ENCODE data around the gene IMP4.

IMP4 gene

GRCh38 chr2:130336877-130337734 is 5.6 kb upstream of the IMP4 start:
- peak; percentile 98 for DNase-seq

- no peak for DNase-seq
Measured at GRCh38 chr2:130337735-130338325, 4.9 kb upstream of the IMP4 start.

- no peak for DNase-seq
Measured at GRCh38 chr2:130338793-130339345, 3.8 kb upstream of the IMP4 start.

GRCh38 chr2:130339885-130340745 is 2.6 kb upstream of the IMP4 start:
- DNase-seq: no peak

GRCh38 chr2:130341562-130342019 is 1.1 kb upstream of the IMP4 start:
- DNase-seq: no peak

DNA sequence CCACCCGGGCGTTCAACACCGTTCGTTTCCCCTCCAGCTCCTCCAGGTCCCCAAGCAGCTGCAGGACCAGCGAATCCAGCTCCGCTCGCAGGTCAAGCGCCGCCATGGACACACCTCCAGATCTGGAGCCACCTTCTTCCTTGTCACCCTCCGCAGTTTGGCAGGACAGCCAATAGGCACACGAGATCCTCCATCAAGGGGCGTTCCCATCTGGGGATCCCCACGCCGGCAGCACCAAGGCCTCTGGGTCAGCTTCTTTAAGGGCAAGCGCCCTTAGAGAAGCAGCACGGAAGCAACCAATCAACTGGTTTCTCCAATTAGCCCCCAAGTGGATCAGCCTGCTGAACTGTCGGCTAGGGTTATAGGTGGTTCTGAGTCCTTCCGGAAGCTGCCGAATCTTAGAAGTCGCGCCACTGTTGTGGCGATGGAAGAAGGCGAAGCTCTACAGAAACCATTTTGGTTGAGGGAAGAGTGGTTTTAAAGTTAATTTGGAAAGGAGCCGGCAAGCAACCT is 621 bp upstream of the IMP4 start:
- DNase-seq: peak; percentile 99

DNA sequence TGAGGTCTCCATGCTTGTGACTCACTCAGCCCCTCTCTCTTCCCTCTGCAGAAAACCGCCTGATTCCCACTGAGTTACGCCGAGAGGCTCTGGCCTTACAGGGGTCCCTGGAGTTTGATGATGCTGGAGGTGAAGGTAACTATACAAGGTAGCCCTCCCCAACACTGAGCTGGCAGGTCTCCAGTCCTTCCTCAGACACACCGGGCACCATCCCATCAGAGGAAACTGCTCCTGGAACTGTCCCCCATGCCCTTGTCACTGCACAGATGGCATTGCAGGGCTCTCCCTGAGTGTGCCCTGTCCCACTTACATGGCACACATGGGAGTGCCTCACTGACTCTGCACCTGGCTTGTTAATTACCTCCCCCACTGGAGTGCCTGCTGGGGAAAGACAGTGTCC is 1.9 kb downstream of the IMP4 start:
- no peak for DNase-seq

DNA sequence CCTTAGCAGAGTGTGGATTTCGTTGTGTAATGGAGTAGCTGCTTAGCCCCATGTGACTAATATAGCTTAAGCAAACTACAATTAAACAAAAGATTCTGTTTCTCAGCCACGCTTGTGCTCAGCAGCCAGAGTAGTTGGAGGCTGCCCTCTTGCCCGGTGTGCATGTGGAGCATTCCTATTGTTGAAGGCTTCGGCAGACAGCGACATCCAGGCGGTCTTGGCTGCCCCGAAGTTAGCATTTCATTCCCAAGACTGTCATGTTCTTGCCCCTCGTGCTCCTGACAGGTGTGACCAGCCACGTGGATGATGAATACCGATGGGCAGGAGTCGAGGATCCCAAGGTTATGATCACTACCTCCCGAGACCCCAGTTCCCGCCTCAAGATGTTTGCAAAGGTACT is 2.4 kb downstream of the IMP4 start:
- no peak for DNase-seq

GRCh38 chr2:130345611-130346010 is 2.9 kb downstream of the IMP4 start:
- no peak for DNase-seq

DNA sequence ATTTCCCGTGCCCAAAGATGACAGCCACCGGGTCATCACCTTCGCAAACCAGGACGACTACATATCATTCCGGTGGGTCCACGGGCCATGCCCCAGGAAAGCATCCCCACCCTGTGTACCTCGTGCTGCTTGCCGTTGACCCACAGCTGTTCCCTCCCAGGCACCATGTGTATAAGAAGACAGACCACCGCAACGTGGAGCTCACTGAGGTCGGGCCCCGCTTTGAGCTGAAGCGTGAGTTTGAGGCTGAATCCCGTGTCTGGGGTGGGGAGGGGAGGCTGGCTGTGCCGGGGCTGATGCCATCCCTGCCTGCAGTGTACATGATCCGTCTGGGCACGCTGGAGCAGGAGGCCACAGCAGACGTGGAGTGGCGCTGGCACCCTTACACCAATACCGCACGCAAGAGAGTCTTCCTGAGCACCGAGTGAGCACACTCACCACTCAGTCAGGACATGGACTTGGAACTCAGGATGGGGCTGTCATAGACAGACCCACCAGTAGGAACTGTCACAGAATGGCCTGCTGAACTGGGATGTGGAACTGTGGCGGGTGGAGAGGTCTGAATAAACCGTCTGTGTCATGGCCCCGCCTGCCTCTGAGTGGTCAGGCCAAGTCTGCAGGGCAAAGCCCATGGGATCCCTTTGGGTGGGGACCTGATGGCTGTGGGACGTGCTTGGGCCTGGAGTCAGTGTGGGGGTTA is 3.5 kb downstream of the IMP4 start:
- no peak for DNase-seq

DNA sequence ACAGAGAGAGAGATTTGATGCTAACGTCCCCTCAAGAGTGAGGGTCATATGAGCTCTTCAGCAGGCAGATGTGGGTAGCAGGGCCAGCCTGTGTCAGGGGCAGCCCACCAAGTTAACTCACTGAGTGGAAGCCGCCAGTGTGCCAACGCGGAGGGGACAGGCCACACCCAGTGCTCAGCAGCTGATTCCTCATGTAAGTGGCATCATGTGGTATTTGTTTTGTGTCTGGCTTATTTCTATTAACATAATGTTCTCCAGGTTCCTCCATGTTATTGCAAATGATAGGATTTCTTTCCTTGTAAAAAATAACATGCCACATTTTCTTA is 4.0 kb downstream of the IMP4 start:
- DNase-seq: no peak

DNA sequence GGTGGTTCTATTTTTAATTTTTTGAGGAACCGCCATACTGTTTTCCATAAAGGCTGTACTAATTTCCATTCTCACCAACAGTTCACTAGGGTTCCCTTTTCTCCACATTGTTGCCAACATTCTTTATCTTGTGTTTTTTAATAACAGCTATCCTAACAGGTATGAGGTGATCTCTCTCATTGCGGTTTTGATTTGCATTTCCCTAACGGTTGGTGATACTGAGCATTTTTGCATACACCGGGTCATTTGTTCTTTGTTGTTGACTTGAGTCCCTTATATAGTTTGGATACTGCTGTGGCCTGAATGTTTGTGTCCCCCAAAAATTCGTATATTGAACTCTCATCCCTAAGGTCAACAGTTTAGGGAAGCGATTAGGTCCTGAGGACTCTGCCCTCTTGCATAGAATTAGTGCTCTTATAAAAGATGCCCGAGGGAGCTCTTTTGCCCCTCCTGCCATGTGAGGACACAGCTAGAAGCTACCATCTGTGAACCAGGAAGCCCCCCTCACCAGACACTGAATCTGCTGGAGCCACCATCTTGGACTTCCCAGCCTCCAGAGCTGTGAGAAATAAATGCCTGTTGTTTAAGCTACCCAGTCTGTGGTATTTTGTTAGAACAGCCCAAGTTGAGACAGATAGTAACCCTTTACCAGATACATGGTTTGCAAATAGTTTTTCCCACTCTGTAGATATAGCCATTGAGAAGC is 4.7 kb downstream of the IMP4 start:
- no peak for DNase-seq

- DNase-seq: no peak
Measured at GRCh38 chr2:130349174-130349573, 6.5 kb downstream of the IMP4 start.

DNA sequence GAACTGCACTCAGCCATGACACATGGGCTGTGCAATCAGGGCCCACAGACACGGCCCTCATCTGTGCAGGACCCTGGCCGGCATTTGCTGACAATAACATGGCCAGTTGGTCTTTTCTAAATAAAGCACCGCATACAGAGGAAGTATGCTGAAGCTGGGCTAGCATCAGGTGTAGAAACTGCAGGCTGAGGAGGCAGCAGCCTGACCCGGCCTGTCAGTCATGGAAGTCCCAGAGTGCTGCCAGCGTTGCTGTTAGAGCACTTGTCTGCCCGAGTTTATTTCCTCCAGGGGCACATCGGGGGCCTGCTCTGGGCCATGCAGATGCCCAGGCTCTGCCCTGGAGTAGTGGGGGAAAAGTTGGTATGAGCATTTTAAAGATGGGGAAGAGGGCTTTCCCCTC is 9.0 kb downstream of the IMP4 start:
- no peak for DNase-seq

DNA sequence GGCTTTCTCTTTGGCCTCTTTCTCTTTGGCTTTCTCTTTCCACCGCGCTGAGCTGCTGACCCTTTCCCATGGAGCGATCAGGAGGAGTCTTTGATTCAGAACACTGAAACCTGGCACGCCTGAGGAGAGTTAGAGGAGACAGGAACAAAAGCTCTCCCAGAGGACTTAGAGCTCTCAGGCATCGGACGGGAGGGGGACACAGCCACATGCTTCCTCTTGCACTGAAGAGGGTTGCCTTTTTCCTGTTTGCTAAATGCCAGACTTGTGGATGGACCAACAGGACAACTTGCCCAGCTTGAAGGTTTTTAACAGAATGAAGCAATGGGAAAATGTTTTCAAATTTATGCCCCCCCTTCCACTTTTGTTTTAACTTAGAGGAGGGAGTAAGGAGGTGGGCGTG is 9.5 kb downstream of the IMP4 start:
- no peak for DNase-seq

GRCh38 chr2:130353291-130354138 is 10.8 kb downstream of the IMP4 start:
- no peak for DNase-seq

DNA sequence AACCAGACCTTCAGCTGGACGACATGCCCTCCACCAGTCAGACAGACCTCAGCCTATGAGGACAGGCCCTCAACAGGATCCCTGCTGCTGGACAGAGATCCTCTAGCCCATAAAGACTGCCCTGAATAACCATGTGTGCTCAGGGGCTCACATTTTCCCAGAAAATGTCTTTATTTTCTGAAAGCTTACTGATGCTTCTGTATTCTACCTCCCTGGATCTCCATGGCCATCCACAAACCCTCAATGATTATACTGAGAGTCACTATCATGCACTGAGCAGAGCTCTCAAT is 11.4 kb downstream of the IMP4 start:
- DNase-seq: no peak

GRCh38 chr2:130355172-130355577 is 12.5 kb downstream of the IMP4 start:
- no peak for DNase-seq

DNA sequence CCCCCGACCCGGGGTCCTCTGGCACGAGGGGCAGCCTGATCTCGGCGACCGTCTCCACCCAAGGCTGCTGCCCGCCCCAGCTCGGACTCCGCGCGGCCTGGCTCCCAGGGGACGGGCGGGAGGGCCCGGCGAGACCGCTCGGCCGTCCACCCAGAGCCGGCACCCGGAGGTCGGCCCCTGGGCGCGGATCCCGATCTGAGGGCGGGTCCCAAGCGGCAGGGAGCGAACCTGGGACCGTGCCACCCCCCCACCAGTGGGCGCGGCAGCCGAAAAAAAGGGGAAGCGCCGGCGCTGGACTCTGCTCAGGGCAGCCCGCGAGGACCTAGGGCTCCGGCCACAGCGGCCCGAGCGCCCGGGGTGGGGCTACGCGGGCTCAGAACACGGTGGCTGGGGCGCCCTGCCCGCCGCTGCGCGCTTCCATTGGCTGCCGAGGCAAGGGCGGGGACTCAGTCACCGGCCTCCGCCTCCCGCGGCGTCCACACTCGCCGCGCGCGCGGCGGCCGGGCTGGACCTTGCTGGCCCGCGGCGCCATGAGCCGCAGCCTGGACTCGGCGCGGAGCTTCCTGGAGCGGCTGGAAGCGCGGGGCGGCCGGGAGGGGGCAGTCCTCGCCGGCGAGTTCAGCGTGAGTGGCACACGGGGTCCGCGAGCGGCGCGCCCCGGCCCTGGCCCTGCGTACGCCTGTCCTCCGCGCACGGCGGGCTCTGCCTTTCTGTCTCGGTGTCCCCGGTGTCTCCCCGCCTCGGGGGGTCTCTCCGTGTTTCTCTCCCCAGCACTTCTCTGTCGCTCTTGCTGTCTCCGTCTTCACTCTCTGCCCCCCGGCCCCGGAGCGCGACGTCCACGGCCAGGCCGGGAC is 13.1 kb downstream of the IMP4 start, which contains the start of gene PTPN18:
Gene PTPN18 (plus strand): TSS at position 479 of the 854 bp plus-strand sequence. CDS start 52 bp downstream, at position 531.
- DNase-seq: peak; percentile 84

GRCh38 chr2:130357864-130358263 is 15.2 kb downstream of the IMP4 start:
- no peak for DNase-seq

Measured in NCI-H2227 treated with DMSO at 0.1 percent for 48 hours (cell line).